Measurements from ENCODE around the gene C17orf100. TPM values are rescaled to one million over a fixed set of nuclear protein-coding genes. Genes with fewer than 3 reads are reported as not detected.
"Not testable (repeated sequence)": the region's sequence is repeated elsewhere in the genome, so short reads cannot be mapped to it uniquely, and the experiment has no call there.

C17orf100 gene
- total and polyA plus RNA-seq, 8 donors, result 1.3 to 7.6 (median 5.6) TPM

DNA sequence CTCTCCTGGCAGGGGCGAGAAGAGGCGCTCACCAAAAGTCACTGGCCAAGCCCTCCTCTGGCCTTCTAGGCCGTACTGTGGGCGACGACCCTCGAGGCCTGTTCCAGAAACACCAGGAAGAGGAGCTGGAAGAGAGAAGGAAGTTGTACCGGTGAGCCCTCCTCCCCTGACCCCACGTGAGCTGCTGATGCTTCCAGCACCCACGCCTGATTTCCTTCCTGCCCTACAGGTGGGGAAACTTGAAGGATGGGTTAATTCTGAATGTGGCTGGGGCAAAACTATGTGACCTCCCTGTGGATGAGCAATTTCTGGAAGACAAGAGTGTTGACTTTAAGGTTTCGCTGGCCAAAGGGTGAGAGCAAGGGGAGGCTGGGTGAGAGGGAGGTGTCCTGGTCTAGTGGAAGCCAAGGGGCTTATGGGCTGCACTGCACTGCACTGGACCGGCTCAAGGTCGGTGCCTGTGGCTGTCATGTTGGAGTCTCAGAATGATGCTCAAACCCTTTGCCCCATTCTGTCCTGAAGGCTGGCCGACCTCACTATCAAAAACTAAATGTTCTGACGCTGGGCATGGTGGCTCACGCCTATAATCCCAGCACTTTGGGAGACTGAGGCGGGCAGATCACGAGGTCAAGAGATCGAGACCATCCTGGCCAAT, 6.2 kb downstream of the C17orf100 start:
- Histone ChIP-seq H3K27me3 (peaks cover 18 to 59% of the 10 kb centered on the region in 2 donors), H3K9me3 (no peaks in the 10 kb centered on the region), H3K36me3 (no peaks in the 10 kb centered on the region), H3K4me3 (peak overlapping the region in 1 of 2 donors; percentile 24), H3K27ac (no peak overlapping the region), H3K4me1 (peaks cover 0 to 9% of the 10 kb centered on the region in 2 donors)
- no peak for ATAC-seq
- TF ChIP-seq, protein P1, sequence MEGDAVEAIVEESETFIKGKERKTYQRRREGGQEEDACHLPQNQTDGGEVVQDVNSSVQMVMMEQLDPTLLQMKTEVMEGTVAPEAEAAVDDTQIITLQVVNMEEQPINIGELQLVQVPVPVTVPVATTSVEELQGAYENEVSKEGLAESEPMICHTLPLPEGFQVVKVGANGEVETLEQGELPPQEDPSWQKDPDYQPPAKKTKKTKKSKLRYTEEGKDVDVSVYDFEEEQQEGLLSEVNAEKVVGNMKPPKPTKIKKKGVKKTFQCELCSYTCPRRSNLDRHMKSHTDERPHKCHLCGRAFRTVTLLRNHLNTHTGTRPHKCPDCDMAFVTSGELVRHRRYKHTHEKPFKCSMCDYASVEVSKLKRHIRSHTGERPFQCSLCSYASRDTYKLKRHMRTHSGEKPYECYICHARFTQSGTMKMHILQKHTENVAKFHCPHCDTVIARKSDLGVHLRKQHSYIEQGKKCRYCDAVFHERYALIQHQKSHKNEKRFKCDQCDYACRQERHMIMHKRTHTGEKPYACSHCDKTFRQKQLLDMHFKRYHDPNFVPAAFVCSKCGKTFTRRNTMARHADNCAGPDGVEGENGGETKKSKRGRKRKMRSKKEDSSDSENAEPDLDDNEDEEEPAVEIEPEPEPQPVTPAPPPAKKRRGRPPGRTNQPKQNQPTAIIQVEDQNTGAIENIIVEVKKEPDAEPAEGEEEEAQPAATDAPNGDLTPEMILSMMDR (IDR thresholded peaks at IDR 0.05), result no peak
- intact Hi-C loops (cut with DNase I), result no loop called here
- no peak for DNase-seq

- peak in 1 of 4 donors; percentile 5 for DNase-seq
- intact Hi-C loops (cut with DNase I); H3K36me3 ChIP-seq; ATAC-seq; H3K27ac ChIP-seq; H3K4me1 ChIP-seq; H3K4me3 ChIP-seq; H3K9me3 ChIP-seq: not testable (repeated sequence)
- peaks cover 18 to 61% of the 10 kb centered on the region in 2 donors for H3K27me3 ChIP-seq
These were observed 6.8 kb downstream of the C17orf100 start for GRCh38 chr17:6658411-6658810.

DNA sequence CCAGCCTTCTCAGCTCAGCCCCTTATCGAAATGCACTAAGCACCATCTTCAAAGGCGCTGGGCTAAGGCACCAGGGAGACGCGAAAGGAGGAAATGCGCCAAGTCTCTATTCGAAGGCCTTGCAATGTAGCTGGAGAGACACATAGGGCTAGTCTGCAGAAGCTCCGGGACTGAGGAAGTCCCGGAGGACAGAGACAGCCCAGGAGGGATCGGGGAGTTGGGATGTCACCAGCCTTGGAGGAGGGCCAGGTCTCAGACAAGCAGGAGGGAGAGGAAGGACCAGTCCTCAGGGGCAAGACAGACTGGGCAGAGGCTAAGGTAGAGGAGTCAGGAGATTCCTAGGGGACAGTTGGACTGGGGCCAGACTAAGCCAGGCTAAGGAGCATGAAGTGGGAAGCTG, 8.5 kb downstream of the C17orf100 start:
- ATAC-seq (no peak), DNase-seq (no peak)
- Histone ChIP-seq H3K36me3 (no peaks in the 10 kb centered on the region), H3K27me3 (peaks cover 12 to 44% of the 10 kb centered on the region in 2 donors), H3K27ac (no peak overlapping the region), H3K4me3 (no peak overlapping the region), H3K9me3 (no peaks in the 10 kb centered on the region), H3K4me1 (peaks cover 0 to 9% of the 10 kb centered on the region in 2 donors)
- TF ChIP-seq, protein P1 (IDR thresholded peaks at IDR 0.05), result no peak
- intact Hi-C loops (cut with DNase I), result no loop called here

DNA sequence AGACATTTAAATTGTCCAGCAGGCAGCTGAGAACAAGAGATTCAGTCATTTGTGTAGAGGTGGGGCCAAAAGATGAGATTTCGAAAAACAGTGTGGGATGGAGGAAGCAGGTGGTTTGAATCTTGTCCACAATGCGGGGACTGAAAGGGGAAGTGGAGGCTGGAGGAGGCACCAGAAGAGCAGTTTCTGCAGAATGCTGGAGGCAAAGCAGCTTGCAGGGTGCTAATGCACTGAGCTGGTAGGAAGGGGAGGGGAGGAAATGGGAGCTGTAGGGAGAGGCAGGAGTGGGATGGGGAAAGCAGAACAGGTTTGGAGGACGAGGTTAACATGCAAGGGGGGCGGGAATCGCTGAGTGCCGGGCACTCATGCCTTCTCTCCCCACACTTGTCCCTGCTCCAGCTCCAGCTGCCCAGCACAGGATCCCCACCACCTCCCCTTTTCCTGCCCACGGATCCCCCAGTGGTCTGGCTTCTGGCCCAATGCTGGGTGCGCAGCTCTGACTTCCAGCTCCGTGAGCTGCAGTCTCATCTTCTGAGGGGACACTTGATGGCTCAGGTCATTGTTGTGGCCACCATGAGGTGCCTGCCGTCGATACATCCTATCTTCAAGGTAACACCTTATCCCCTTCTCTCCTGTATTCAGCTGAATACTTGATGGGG, 9.4 kb downstream of the C17orf100 start:
- DNase-seq (peak in 1 of 4 donors; percentile 41), ATAC-seq (peak; percentile 6)
- no peaks in the 10 kb centered on the region for H3K9me3 ChIP-seq
- H3K4me1 ChIP-seq, result peaks cover 0 to 9% of the 10 kb centered on the region in 2 donors
- H3K27ac ChIP-seq, result no peak overlapping the region
- intact Hi-C loops (cut with DNase I), result no loop called here
- TF ChIP-seq, protein P1 (IDR thresholded peaks at IDR 0.05), result no peak
- peaks cover 8 to 44% of the 10 kb centered on the region in 2 donors for H3K27me3 ChIP-seq
- no peak overlapping the region for H3K4me3 ChIP-seq
- no peaks in the 10 kb centered on the region for H3K36me3 ChIP-seq

- ATAC-seq (no peak), DNase-seq (no peak)
- Histone ChIP-seq H3K27ac (no peak overlapping the region), H3K27me3 (peaks cover 8 to 40% of the 10 kb centered on the region in 2 donors), H3K4me1 (peaks cover 0 to 9% of the 10 kb centered on the region in 2 donors), H3K4me3 (no peak overlapping the region), H3K9me3 (no peaks in the 10 kb centered on the region), H3K36me3 (no peaks in the 10 kb centered on the region)
- intact Hi-C loops (cut with DNase I), result no loop called here
- TF ChIP-seq, protein P1 (IDR thresholded peaks at IDR 0.05), result no peak
These were observed 9.9 kb downstream of the C17orf100 start for GRCh38 chr17:6661464-6661848.

DNA sequence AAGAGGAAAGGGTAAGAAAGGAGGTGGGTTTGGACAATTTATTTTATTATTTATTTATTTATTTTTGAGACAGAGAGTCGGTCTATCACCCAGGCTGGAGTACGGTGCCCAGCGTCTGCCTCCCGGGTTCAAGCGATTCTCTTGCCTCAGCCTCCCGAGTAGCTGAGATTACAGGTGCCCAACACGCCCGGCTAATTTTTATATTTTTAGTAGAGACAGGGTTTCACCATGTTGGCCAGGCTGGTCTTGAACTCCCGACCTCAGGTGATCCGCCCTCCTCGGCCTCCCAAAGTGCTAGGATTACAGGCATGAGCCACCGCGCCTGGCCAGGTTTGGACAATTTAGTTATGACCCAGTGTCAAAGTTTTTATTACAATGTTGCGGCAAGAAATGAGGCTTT, 11.6 kb downstream of the C17orf100 start:
- H3K27ac ChIP-seq; DNase-seq; H3K36me3 ChIP-seq; intact Hi-C loops (cut with DNase I); H3K9me3 ChIP-seq; H3K4me1 ChIP-seq; H3K4me3 ChIP-seq; ATAC-seq: not testable (repeated sequence)
- peaks cover 0 to 34% of the 10 kb centered on the region in 2 donors for H3K27me3 ChIP-seq
